ENCODE data around the gene RSRC1.

DNA sequence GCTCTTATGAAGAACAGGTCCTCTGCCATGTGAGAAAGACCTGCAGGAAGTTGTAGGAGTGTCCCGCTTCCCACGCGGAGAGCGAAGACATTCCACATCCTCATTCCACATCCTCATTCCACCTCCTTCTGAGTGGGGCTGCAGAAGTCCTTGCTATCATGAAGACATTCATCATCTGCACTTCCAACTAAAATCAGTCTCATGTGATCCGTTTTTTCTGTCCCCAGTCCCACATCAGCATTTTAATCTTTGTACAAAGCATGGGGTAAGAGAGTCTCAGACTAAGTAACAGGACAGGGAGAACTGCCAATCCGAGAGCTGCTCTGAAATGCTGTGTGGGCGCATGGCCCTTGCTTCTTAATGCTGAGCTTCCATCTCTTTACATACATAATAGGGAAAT is 227.2 kb downstream of the RSRC1 start:
- TF ChIP-seq, protein P1, sequence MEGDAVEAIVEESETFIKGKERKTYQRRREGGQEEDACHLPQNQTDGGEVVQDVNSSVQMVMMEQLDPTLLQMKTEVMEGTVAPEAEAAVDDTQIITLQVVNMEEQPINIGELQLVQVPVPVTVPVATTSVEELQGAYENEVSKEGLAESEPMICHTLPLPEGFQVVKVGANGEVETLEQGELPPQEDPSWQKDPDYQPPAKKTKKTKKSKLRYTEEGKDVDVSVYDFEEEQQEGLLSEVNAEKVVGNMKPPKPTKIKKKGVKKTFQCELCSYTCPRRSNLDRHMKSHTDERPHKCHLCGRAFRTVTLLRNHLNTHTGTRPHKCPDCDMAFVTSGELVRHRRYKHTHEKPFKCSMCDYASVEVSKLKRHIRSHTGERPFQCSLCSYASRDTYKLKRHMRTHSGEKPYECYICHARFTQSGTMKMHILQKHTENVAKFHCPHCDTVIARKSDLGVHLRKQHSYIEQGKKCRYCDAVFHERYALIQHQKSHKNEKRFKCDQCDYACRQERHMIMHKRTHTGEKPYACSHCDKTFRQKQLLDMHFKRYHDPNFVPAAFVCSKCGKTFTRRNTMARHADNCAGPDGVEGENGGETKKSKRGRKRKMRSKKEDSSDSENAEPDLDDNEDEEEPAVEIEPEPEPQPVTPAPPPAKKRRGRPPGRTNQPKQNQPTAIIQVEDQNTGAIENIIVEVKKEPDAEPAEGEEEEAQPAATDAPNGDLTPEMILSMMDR (IDR thresholded peaks at IDR 0.05; ENCODE audit: insufficient read depth, low read depth, low read length): no peak
- TF ChIP-seq EZH2 (IDR thresholded peaks at IDR 0.05; ENCODE audit: insufficient read depth, low read length): no peak

Measured in astrocyte (in vitro differentiated cells and primary cell).